HG02884 (cell line): ENCODE results near the gene NTRK2.

Experiments used
- ATAC-seq: cut with Tn5 transposase; IDR thresholded peaks from one replicate; pipeline ENCODE4 v1.9.1; 2021; ENCODE audit warnings: mild to moderate bottlenecking, moderate library complexity; ENCODE audit not compliant: unreplicated experiment

The NTRK2 gene

DNA sequence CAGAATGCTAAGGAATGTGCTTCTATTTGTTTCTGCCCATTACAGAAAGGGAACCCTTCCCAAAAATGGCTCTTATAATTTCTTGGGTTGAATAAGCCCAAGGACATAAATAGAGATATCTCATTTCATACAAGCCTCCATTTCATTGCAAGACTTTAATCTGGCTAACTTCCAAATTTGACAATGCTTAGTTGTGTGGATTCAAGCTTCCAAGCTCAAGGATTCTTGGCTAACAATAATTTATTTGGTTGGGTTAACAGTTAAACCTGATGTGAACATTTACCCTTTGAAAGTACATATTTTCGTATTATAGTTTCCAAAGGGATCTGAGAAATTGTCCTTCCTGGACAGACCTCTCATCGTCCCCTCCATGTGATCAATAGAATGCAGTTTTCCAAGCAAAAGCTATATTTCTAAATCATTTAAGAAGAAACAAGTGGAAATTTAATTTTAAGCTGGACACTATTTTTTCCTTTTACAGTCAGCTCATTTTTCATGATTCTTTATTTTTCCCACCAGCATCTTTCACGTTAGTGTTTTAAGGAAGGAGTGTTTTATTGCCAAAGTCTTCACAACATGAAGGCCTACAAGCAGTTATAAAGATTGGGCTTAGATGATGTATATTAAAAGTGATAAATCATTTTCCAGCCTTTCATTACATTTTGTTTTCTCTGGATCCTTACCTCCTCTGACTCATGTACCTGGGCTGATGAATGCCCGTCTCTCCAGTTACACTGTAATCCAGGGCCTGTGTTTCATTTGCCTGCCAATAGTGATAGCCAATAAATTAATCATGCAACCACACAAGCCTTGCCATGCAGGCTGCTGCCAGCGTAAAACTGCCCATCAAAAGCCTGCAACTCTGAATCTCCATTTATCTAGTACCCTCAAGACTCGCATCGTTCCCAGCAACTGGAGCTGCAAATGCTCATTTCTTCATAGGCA, 176.7 kb downstream of the NTRK2 start:
- no peak for ATAC-seq

DNA sequence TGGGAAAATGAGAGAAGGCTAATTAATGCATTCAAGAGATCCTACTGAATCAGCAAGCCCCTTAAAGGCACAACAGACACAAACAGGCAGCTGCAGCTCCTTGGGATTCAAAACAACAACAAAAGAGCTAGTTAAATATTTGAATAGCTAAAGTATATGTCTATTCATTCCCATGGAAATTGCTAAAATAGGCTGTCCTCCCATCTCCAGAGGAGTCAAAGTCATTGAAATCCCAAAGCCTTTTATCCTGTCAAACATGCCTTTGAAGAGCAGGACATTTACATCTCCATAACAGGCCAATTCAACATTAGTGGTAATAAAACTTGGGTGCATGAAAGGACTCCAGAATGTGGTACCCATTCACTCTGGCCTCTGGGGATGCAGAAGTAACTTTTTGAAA, 177.4 kb downstream of the NTRK2 start:
- no peak for ATAC-seq

DNA sequence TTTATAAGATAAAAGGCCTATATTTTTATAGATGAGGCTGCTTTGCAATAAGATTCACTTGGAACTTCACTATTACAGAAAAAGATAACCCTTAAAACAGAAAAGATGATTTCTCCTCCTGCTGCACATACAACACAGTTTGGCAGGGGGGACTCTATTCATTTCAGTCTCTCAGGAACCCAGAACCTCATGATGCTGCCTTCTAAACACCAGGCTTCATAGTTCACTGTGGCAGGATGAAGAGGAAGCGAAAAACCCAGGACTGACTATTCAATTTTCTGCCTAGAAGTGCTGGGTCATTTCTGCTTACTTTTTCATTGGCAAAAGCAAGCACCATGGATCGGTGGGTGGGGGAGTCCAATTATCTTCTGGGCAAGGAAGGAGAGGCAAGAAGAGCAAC, 179.5 kb downstream of the NTRK2 start:
- ATAC-seq, result no peak

DNA sequence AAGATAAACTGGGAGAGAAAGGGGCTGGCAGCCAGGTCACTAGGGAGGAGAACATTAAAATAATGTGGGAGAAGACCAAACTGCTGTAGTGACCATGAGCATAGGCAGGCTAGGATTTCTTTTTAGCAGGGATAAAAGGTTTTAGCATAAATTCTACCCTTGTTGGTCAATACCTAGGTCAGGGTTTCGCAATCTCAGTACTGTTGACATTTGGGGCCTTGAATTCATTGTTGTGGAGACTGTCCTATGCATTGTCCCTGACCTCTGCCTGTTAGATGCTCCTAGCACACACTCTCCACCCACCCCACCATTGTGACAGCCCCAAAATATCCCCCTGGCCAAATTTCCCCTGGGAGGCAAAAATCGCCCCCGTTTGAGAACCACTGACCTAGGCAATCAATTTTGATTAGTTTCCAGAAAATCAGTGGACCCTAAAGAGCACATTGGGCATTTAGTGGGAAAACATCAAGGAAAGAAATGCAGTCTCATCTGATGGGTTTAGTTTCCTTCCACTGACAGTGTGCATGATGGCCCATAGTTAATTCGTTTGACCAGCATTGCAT, 181.4 kb downstream of the NTRK2 start:
- no peak for ATAC-seq

DNA sequence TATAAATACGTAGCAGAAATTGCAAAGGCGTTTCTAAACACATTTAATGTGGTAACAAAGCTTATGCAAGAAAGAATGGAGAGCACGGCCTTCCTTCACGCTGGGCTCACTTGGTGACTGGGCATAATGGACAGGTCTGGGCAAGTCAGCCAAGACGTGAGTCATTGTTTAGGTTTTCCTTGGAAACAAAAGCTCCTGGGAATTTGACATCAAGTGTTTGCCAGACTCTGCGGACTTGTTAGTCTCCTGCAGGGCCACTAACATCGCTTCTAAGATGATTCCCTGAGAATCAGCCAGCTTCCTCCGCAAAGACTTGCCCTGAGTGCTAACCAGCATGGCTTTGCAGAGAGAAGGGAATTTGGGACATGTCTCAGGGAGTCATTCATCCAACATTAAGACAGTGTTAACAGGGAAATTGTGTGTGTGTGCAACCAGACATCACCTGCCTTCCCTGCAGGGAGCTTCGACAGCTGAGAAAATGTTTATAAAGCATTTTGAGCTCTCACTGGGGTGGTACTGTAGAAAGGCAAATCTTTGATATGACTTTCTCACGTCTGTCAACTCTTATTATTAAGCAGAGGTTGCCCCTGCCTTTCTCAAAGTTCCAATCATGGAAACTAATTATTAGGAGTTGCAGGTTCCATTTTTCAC, 182.5 kb downstream of the NTRK2 start:
- no peak for ATAC-seq

DNA sequence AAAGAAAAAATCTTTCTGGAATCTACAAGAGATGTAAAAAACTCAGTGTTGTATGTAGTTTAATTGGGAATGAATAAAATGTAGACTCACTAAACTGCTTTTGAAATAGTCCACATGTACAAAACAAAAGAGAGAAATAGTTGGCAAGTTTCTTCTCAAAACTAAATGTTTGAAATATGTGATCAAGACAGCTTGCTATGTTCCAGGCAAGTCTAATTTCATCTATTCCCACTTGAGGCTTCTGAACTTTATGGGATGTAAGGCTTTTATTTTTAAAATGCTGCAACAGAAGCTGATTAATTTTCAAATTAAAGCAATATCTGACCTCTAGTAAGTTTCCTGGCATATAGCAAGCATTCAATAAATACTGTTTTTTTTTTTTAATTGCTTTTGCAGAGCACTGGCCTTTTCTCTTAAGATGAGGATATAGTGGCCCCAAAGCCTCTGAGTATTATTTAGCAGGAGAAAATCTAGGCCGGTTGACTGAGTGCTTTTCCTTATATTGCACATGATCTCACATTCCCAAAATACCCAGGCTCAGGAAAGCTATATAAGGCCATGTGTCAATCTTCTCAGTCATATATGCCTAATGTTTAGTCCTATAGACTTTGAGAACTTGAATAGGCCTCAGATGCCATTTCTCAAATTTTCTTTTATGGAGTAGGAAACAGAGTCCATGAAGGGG, 183.2 kb downstream of the NTRK2 start:
- no peak for ATAC-seq

DNA sequence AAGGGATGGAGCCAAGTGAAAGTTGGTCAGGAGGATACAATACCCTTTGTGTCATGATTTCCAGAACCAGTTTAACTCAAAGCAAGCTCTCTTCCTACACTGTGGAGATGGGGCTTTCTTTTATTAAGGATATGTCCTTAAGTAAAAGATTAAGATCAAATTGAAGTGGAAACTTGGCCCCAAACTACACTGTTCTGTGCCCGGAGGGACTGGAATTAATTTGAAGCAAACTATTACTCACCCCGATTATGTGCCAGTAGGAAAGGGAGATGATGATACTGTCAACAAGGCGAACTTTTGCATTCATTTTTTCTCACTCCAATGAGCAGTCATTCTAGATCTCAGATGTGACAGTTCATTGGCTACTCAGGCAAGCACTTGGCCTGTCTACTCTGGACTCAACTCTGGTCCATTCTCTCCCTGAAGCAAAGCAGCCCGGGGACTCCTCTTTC, 186.7 kb downstream of the NTRK2 start:
- ATAC-seq, result no peak

DNA sequence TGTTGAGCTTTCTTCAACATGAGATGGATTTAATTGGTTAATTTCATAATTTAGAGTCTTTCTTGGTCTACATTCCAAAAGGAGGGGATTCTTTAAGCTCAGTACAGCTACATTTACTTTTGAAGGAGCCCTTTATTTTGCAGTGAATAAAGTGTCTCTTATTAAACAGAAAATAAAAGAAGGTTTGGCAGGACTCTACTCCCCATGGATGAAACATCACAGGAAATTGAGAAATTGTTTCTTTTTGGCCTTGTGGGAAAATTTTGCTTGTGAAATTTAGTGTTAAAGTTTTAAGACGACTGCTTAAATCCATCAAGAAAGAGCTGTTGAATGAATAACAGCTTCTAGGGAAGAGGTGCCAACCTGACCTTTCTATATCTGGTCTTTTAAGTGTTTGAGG, 187.7 kb downstream of the NTRK2 start:
- ATAC-seq, result no peak

DNA sequence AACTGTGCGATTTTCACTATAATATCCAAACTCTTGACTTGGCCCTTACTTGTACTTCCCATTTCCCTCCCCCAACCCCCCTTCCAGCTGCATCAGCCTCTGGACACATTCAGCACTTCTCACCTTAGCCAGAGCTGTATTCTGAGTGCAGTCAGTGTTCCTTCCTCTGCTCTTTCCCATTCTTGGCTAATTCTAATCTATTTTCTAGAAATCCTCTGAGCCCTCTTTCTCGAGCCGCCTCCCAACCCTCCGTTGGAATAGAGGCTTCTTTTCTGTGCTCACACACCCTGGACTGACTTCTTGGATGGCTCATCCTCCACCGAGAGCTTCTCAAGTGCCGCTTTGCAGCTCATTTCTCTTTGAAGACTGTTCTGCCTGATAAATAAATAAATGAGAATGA, 188.8 kb downstream of the NTRK2 start:
- ATAC-seq, result no peak

DNA sequence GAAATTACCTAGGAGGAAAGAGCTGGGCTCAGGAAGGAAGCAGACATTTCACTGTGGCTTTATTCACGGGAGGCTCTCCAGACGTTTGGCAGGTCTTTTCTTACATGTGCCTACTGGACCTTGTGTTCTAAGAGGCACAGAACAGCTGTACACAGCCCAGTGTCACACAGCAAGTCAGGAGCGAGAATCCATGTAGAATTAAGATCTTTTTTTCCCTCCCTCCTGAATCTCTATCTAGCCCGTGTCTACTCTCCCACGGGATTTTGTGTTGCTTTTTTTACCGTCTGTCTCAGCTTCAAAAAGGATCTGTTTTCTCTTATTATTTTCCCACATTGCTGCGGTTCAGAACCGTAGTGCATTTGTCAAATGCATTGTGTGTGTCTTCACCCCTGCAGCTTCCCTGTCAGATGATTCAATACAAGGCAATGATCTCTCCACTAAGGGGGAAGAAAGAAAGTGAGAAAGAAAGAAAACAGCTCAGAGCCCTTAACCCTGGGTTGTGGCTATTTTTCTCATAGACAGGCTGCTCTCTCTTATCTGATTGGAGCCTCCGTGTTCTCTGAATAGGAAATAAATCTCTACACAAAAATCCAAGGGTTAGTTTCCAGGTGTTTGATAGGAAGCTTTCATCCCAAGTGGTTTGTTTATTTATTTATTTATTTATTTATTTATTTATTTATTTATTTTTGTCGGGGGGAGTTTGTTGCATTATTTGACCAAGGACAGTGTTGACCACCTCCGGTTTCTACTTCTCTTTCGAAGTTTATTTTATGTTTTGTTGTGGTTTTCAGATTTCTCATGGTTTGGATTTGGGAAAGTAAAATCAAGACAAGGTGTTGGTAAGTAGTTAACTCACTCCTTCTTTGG, 191.0 kb downstream of the NTRK2 start:
- no peak for ATAC-seq

DNA sequence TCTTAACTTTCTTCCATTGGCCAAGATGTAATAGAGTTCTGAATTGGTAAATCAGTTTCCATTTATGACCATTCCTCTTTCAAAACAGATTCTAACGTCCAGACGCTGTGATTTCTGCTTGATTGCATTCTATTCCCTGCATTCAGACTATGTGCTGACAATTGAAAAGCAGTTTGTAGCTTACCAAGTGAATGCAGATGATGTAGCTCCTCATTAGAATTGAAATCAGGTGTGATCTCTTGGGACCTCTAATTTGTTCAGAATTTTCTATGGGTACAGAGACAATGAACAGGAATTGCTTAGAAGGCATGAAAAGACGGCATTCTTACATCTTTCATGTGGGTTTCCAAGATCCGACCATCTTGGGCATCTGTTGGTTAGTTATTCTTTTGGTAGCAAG, 191.9 kb downstream of the NTRK2 start:
- no peak for ATAC-seq

DNA sequence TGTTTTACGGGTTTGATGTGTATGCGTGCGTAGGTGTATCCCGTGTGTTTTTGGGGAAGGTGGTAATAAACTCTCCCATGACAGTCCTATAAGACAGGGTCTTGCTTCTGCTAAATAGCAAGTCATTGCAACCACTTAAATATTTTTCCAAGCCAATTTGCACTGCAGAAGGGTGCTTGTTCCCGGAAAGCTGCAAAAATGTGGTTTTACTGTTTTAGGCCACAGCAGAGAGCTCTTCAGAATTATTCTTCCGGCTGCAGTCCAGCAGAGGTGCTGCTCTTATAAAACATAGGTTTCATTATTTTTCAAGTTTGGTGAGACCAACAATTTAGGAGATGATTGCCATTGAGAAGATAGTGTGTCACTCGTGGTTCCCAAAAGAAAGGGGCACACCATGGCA, 192.8 kb downstream of the NTRK2 start:
- no peak for ATAC-seq

DNA sequence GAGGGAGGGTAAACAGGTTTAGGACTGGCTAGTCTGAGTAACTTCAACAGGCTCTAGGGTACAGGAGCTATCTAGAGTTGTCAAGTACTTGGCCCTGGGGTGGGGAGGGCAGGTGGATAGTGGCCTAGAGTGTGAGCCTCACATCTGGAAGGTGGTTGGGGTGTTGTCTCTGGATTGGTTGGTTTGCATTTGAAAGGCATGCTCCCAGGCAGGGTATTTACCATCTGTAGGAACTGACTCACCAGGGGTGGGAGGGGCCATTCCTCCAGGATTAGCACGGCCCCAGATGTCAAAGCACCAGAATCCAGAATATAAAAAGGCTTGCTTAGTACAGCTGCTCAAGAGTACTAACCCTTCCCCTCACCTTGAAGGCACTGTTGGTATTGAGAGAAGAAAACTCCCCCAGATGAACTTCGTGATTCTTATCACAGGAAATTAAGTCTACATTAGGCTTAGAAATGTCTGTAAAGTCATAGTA, 193.3 kb downstream of the NTRK2 start:
- ATAC-seq, result no peak

DNA sequence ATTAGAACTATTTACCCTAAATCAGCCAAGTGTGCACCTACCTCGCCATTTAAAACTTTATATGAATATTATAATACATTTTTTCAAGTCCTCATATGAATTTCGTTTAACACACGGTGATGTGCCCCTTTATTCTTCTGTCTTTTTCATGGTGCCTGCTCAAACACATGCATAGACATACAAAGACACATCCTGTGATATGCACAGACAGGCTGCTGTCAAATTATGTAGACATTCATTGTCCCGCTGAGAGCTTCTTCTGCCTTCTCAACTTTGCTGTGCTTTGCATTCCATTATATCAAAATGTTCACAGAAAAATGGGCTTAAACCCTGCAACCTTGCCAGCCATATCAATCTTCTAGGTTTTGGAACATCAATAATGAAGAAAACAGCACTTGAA, 193.8 kb downstream of the NTRK2 start:
- no peak for ATAC-seq

DNA sequence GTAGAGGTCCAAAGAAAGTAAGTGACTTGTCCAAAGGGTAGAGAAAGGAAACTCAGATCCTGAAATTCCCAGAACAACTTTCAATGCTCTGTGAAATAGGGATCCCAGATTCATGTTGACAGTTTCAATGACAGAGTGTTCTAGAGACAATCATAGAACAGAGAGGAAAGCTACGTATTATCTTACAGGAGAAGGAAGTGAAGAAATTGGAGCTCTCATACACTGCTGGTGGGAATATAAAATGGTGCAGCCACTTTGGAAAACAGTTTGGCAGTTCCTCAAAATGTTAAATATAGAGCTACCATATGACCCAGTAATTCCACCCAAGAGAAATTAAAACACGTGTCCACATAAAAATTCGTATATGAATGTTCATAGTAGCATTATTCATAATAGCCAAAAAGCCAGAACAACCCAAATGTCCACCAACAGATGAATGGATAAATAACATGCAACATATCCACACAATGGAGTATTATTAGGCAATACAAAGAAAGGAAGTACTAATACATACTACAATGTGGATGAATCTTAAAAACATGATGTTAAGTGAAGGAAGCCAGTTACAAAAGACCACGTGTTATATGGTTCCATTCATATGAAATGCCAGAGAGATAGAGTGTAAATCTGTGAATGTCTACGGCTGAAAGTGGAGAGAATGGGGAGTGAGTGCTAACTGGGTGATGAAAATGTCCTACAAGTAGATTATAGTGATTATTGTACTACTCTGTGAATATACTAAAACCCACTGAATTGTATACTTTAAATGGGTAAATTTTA, 197.1 kb downstream of the NTRK2 start:
- ATAC-seq, result no peak

DNA sequence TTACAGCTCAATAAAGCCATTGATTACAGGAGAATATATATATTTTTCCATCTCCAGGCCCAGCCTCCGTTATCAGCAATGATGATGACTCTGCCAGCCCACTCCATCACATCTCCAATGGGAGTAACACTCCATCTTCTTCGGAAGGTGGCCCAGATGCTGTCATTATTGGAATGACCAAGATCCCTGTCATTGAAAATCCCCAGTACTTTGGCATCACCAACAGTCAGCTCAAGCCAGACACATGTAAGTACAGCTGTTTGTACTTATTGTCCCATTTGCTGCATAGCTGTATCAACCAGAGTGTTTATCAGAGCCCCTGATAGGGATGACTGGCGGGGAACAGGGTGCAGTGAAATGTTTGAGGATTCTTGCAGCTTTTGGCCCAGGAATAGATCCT, 197.7 kb downstream of the NTRK2 start:
- no peak for ATAC-seq

DNA sequence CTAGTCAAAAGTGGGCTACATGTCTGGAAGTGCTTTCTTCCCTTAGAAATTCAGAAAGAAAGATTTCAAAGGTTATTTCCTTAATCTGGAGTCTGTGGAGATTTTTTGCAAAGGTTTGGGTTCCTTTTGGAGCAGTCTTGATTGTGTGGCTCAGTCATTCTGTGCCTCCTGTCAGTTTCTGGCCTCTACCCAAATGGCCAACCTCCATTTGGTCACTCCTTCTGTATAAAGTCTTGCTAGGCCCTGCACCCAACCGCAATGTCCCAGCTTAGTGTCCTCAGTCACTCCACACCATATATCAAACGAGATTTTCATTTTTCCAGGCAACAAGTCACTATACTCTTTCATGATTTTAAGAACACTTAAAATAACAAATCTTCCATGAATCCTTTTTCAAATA, 199.6 kb downstream of the NTRK2 start:
- ATAC-seq, result no peak

DNA sequence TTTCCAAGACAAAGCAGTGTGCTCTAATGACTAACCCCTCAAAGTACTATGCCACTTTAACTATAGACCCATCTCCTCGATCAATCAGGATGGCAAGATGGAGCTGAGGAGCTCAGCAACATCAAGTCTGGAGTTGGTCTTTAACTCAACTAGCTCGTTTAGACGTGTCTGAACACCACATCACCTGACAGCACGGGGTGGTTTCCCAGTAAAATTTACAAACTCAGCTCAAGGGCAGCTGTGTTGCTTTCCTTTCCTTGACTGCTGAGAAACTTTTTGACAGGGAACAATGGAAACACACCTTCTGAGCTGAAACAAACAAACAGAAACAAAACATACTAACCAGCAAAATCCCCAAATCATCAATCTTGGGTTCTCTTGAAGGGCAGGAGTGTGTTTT, 202.5 kb downstream of the NTRK2 start:
- ATAC-seq, result no peak

DNA sequence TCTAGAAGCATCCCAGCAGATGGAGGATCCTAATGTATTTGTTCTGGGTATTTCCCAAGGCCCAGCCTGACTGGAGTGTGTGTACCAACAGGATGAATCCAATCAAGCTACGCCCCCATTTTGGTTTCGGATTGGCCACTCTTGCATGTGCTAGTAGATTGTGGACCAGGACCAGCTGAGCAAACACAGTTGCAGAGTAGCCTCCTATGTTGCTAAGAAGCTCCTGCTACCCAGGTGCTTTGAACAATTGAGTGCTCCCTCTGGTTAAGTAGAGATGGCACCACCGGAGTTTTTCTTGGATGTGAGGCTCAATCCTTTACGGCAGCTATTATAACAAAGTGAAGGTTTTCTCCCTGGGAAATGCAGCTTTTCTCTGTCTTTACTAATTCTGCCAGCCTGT, 204.5 kb downstream of the NTRK2 start:
- no peak for ATAC-seq

DNA sequence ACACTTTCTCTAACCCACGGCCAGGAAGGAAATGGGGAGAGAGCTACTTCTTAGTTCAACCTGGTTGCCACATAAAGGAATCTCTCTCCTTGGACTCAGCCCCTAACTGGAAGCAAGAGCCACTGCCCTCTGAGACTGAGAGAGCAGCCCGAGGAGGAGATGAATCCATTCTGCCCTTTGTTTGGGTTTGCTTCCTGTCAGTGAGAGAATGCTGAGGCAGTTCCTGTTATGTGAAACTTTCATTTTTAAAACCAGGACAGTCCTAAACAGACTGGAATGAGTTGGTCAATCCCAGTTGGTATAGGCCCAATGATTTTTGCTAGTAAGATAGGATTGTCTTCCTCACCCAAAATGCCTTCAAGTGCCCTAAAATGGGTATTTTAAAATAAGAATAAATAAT, 205.1 kb downstream of the NTRK2 start:
- ATAC-seq, result no peak
